ENCODE results near the gene SPIRE1. TPM values are rescaled to one million over a fixed set of nuclear protein-coding genes. Genes with fewer than 3 reads are reported as not detected.

The SPIRE1 gene
- total RNA-seq, 2 experiments from 2014 or later, result 2.8 to 4.4 TPM

GRCh38 chr18:12397793-12398192, 260.1 kb downstream of the SPIRE1 start:
- ATAC-seq, result no peak
- Mint-ChIP-seq H3K4me3 (no peak overlapping the region), H3K36me3 (ENCODE audit: low read depth) (no peaks in the 10 kb centered on the region), H3K27me3 (peaks cover 16% of the 10 kb centered on the region), H3K9me3 (no peaks in the 10 kb centered on the region), H3K27ac (no peak overlapping the region), H3K4me1 (ENCODE audit: low read depth) (no peaks in the 10 kb centered on the region)
- intact Hi-C loops (cut with micrococcal nuclease), result no loop called here
- CTCF ChIA-PET, result no interaction called here
- POLR2A ChIA-PET, result no interaction called here
- DNase-seq, result no peak
- no peak for TF ChIP-seq CTCF (IDR thresholded peaks at IDR 0.05)

- no peak for ATAC-seq
- intact Hi-C loops (cut with micrococcal nuclease), result no loop called here
- no peaks in the 10 kb centered on the region for H3K4me1 Mint-ChIP-seq (ENCODE audit: low read depth)
- no peak overlapping the region for H3K4me3 Mint-ChIP-seq
- DNase-seq, result no peak
- POLR2A ChIA-PET, result no interaction called here
- no peaks in the 10 kb centered on the region for H3K36me3 Mint-ChIP-seq (ENCODE audit: low read depth)
- no peak overlapping the region for H3K27ac Mint-ChIP-seq
- H3K27me3 Mint-ChIP-seq, result peaks cover 14% of the 10 kb centered on the region
- CTCF ChIA-PET, result no interaction called here
- H3K9me3 Mint-ChIP-seq, result no peaks in the 10 kb centered on the region
- no peak for TF ChIP-seq CTCF (IDR thresholded peaks at IDR 0.05)
Measured at GRCh38 chr18:12397254-12397653, 260.7 kb downstream of the SPIRE1 start.

Other genes starting within 250 kb of the SPIRE1 start
- 10 to 100 TPM; 11.9 to 12.5 TPM for gene CEP76, start 44.6 kb upstream of the SPIRE1 start, total RNA-seq
- gene PSMG2, start 44.9 kb upstream of the SPIRE1 start, total RNA-seq, result 100 to 1,000 TPM; 105 to 113 TPM
- gene PTPN2, start 226.1 kb upstream of the SPIRE1 start, total RNA-seq, result 10 to 100 TPM; 50.8 to 55.8 TPM